GM12878 (cell line): Measurements from ENCODE around the gene GGTLC2. TPM values are rescaled to one million over a fixed set of nuclear protein-coding genes. Genes with fewer than 3 reads are reported as not detected.

Source experiments
- BCL3 ChIP-seq: IDR thresholded peaks from 2 replicates; pipeline ENCODE4 v1.6.1; 2011; ENCODE audit warnings: borderline replicate concordance, low read depth, mild to moderate bottlenecking, moderate library complexity, low read length; ENCODE audit not compliant: insufficient read depth, poor library complexity, severe bottlenecking
- BCLAF1 ChIP-seq: fragments of 450-650 bp; IDR thresholded peaks from 2 replicates; pipeline ENCODE4 v1.6.1; 2017; ENCODE audit warnings: antibody characterized with exemption, mild to moderate bottlenecking, moderate library complexity
- CEBPB ChIP-seq, 2 experiments: fragments of 150-350 bp in 1 of 2; IDR thresholded peaks; 2 replicates each; pipeline ENCODE4 v1.6.1; 2012 to 2014; ENCODE audit warnings: low read depth in 2 of 2, low read length in 2 of 2, borderline replicate concordance in 1 of 2, inconsistent platforms in 1 of 2
- ESRRA ChIP-seq: IDR thresholded peaks from 2 replicates; pipeline ENCODE4 v1.6.1; 2012; ENCODE audit warnings: mild to moderate bottlenecking, low read length, improper control_type of control experiment
- IKZF2 ChIP-seq, 2 experiments: fragments of 450-650 bp; IDR thresholded peaks; 2 replicates each; pipeline ENCODE4 v1.6.1; 2017; ENCODE audit warnings: mild to moderate bottlenecking in 2 of 2, moderate library complexity in 2 of 2
- JUND ChIP-seq: IDR thresholded peaks from 2 replicates; pipeline ENCODE4 v1.6.1; 2012; ENCODE audit warnings: low read depth, mild to moderate bottlenecking, low read length, improper control_type of control experiment, moderate library complexity
- KAT2A ChIP-seq: conservative IDR thresholded peaks from 2 replicates; pipeline ENCODE4 v1.6.1; 2011; ENCODE audit warnings: low read depth, low read length; ENCODE audit not compliant: control insufficient read depth
- MEF2B ChIP-seq: fragments of 450-650 bp; IDR thresholded peaks from 2 replicates; pipeline ENCODE4 v1.6.1; 2018; ENCODE audit warnings: mild to moderate bottlenecking, moderate library complexity; ENCODE audit not compliant: partially characterized antibody, poor library complexity, severe bottlenecking
- MLLT1 ChIP-seq: fragments of 450-650 bp; IDR thresholded peaks from 2 replicates; pipeline ENCODE4 v1.6.1; 2016; ENCODE audit warnings: mild to moderate bottlenecking
- NKRF ChIP-seq: fragments of 450-650 bp; conservative IDR thresholded peaks from 2 replicates; pipeline ENCODE4 v1.6.1; 2017; ENCODE audit warnings: mild to moderate bottlenecking, moderate library complexity
- PAX5 ChIP-seq: IDR thresholded peaks from 2 replicates; pipeline ENCODE4 v1.6.1; 2011; ENCODE audit warnings: low read depth, low read length, borderline replicate concordance
- PAX8 ChIP-seq: fragments of 450-650 bp; IDR thresholded peaks from 2 replicates; pipeline ENCODE4 v1.6.1; 2017; ENCODE audit warnings: mild to moderate bottlenecking, moderate library complexity
- SMC3 ChIP-seq: IDR thresholded peaks from 2 replicates; pipeline ENCODE4 v1.6.1; 2011; ENCODE audit warnings: low read length, improper control_type of control experiment, borderline replicate concordance
- SREBF1 ChIP-seq: IDR thresholded peaks from 2 replicates; pipeline ENCODE4 v1.6.1; 2012; ENCODE audit warnings: mild to moderate bottlenecking, low read length
- STAT3 ChIP-seq: IDR thresholded peaks from 2 replicates; pipeline ENCODE4 v1.6.1; 2011; ENCODE audit warnings: low read depth, low read length, improper control_type of control experiment
- ZBED1 ChIP-seq: IDR thresholded peaks from 2 replicates; pipeline ENCODE4 v1.6.1; 2016; ENCODE audit warnings: borderline replicate concordance
- polyA plus RNA-seq, 11 experiments: library from polyadenylated mRNA; depleted of rRNA in 4 of 11; unstranded in 6 of 11; stranded (reverse) in 5 of 11; fragments of >200 nt; fragmentation: Nextera tagmentation in 4 of 11; fragmentation: Illumina TruSeq in 1 of 11; extraction: Ambion mirVana in 4 of 11; extraction: Trizol in 1 of 11; gene quantifications; 1 replicate in 1 of 11; 2 replicates in 10 of 11; pipeline versions ENCODE4 v1.2.1 to v1.2.3, GENCODE V29; 2011 to 2016; ENCODE audit warnings: inconsistent platforms in 2 of 11, missing spikeins in 2 of 11, low read depth in 1 of 11
- total RNA-seq, 4 experiments: library from RNA; depleted of rRNA in 3 of 4; stranded (reverse); fragments of >200 nt in 3 of 4; fragmentation: Illumina TruSeq in 1 of 4; extraction: Trizol in 1 of 4; gene quantifications; 2 replicates each; pipeline versions ENCODE4 v1.2.1 to v1.2.3, GENCODE V29; 2013 to 2021

The GGTLC2 gene
- total and polyA plus RNA-seq, 10 of the 15 experiments (the other 5 are each of a cell fraction or from before 2014, with no cell fraction given), result not detected

- no peak for TF ChIP-seq NKRF
- TF ChIP-seq IKZF2 (IDR thresholded peaks at IDR 0.05), result no peak
- no peak for TF ChIP-seq MLLT1
- TF ChIP-seq CEBPB (IDR thresholded peaks at IDR 0.05; ENCODE audit: borderline replicate concordance in 1 of 2, low read depth in 2 of 2, low read length in 2 of 2), result no peak
- no peak for TF ChIP-seq BCL3
- TF ChIP-seq PAX5, result no peak
- TF ChIP-seq KAT2A, result no peak
- TF ChIP-seq STAT3, result no peak
- TF ChIP-seq SMC3, result peak; percentile 33; the same call in 1 of the 2 replicates
- TF ChIP-seq PAX8, result no peak
- no peak for TF ChIP-seq ESRRA
- TF ChIP-seq JUND, result no peak
- TF ChIP-seq BCLAF1, result no peak
- no peak for TF ChIP-seq ZBED1
- TF ChIP-seq SREBF1, result no peak
- no peak for TF ChIP-seq MEF2B
Observed at GRCh38 chr22:22666307-22667091, 22.1 kb downstream of the GGTLC2 start (continued).
